GM12891 (cell line): ENCODE results near the gene AMELX.

Source experiments
- DNase-seq: peaks from one replicate; pipeline ENCODE4 v3.0.0; 2011; ENCODE audit warnings: low spot score; ENCODE audit not compliant: insufficient read length
- FAIRE-seq: peaks from 2 replicates; lab custom pipeline; 2011; peaks lifted over from hg19 to GRCh38; lab: Jason Lieb, UNC
- PAX5 ChIP-seq: IDR thresholded peaks from 2 replicates; pipeline ENCODE4 v1.6.1; 2011; ENCODE audit warnings: low read length, moderate library complexity, mild to moderate bottlenecking; ENCODE audit not compliant: insufficient read depth, severe bottlenecking
- POLR2A ChIP-seq: IDR thresholded peaks from 2 replicates; pipeline ENCODE4 v1.6.1; 2011; ENCODE audit warnings: low read depth, low read length, control low read depth
- POLR2AphosphoS5 ChIP-seq: IDR thresholded peaks from 2 replicates; pipeline ENCODE4 v1.6.1; 2011; ENCODE audit warnings: low read depth, low read length, control low read depth
- POU2F2 ChIP-seq: IDR thresholded peaks from 2 replicates; pipeline ENCODE4 v1.6.1; 2011; ENCODE audit warnings: low read depth, mild to moderate bottlenecking, control low read depth, low read length, moderate library complexity
- SPI1 ChIP-seq: IDR thresholded peaks from 2 replicates; pipeline ENCODE4 v1.6.1; 2011; ENCODE audit warnings: low read depth, low read length, control low read depth
- TAF1 ChIP-seq: IDR thresholded peaks from 2 replicates; pipeline ENCODE4 v1.6.1; 2011; ENCODE audit warnings: low read depth, low read length, control low read depth

AMELX gene

DNA sequence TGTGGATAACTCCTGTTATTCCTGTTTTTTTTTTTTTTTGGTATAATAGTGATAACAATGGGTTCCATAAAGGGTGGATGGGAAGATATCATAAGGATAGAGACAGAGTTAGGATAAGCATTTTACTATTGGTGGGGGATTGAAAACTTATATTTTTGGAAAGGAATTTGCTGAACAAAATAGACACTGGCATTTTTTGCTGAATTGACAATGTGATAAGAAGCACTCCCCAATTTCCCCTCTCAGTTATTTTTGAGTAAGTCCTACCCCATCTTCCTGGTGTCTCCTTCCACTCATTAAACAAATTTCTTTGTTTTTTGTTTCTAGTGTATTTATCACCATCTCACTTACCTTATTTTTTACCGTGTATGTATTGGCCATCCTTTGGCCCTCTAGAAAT is 55.8 kb downstream of the AMELX start:
- DNase-seq (no peak), FAIRE-seq (no peak)
- TF ChIP-seq POLR2AphosphoS5, result no peak
- no peak for TF ChIP-seq POU2F2
- no peak for TF ChIP-seq TAF1

DNA sequence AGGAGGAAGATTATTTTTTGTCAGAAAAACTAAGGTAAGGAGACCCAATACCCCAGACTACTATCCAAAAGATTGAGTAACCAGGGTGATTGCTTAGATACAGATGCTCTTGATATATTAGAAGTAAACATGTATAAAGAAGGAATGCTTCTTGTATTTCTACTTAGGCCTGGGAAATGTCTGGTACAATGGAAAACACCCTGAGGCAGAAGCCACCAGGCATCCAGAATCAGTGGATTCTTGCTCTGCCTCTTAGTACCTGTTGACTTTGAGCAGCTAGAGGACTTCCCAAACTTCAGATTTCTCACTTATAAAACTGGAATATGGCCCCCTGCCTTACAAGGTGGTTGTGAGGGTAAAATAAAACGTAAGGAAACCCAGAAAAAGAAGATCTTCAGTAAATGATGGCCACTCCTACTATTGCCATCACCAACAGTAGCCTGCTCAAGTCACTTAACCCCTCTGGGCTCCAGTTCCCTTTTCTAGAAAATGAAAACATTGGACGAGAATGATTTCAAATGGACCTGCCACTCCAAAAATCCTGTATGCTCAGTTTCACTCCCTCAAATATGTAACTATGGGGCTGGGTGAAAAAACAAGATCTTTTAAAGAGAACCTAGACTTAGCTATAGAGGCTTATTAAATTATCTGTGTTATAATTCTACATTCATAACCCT is 56.6 kb downstream of the AMELX start:
- TF ChIP-seq PAX5 (no peak), POLR2A (no peak), POLR2AphosphoS5 (no peak), POU2F2 (no peak), SPI1 (0 out of 2 replicates have a peak, but pooled peaks have one; percentile 12), TAF1 (no peak)
- DNase-seq, result no peak
- FAIRE-seq, result peak; percentile 54
